HUES6 (cell line): Measurements from ENCODE around the gene LRIT1.

Source experiments
- H3K27ac ChIP-seq: 2 replicates; pipeline ENCODE4 v1.7.0; 2013; ENCODE audit warnings: low read depth, mild to moderate bottlenecking, low read length, inconsistent platforms
- H3K27me3 ChIP-seq: 2 replicates; pipeline ENCODE4 v1.6.1; 2013; ENCODE audit warnings: low read length; ENCODE audit not compliant: control insufficient read depth, insufficient read depth
- H3K36me3 ChIP-seq: 2 replicates; pipeline ENCODE4 v1.6.1; 2013; ENCODE audit warnings: low read length; ENCODE audit not compliant: control insufficient read depth, insufficient read depth
- H3K4me1 ChIP-seq: 2 replicates; pipeline ENCODE4 v1.6.1; 2013; ENCODE audit warnings: low read length; ENCODE audit not compliant: control insufficient read depth, insufficient read depth
- H3K4me3 ChIP-seq: 2 replicates; pipeline ENCODE4 v1.5.1; 2013; ENCODE audit warnings: low read depth, low read length
- H3K9ac ChIP-seq: one replicate; pipeline ENCODE4 v1.6.1; 2013; ENCODE audit warnings: mild to moderate bottlenecking, low read length
- H3K9me3 ChIP-seq: 2 replicates; pipeline ENCODE4 v1.6.1; 2013; ENCODE audit warnings: low read depth, low read length; ENCODE audit not compliant: control insufficient read depth, insufficient read depth

LRIT1 gene

GRCh38 chr10:84247496-84247895 lies 6.2 kb upstream of the LRIT1 start:
- H3K9ac ChIP-seq, result no peak overlapping the region
- H3K4me3 ChIP-seq, result no peak overlapping the region
- no peaks in the 10 kb centered on the region for H3K4me1 ChIP-seq
- H3K36me3 ChIP-seq, result no peaks in the 10 kb centered on the region
- H3K27ac ChIP-seq, result no peak overlapping the region
- no peaks in the 10 kb centered on the region for H3K9me3 ChIP-seq
- H3K27me3 ChIP-seq, result no peaks in the 10 kb centered on the region

GRCh38 chr10:84244651-84245270 lies 3.4 kb upstream of the LRIT1 start, which contains the start of gene RGR:
Gene RGR, plus strand, starts transcription at chr10:84245053. Its CDS starts 38 bp downstream, at chr10:84245091.
- Histone ChIP-seq H3K4me1 (no peaks in the 10 kb centered on the region), H3K27ac (no peak within 1 kb of the TSS), H3K27me3 (peaks cover under 1% of the 10 kb centered on the region), H3K36me3 (no peaks in the 10 kb centered on the region), H3K4me3 (no peak within 1 kb of the TSS), H3K9me3 (no peaks in the 10 kb centered on the region), H3K9ac (no peak within 1 kb of the TSS)

- no peak overlapping the region for H3K27ac ChIP-seq
- H3K36me3 ChIP-seq, result no peaks in the 10 kb centered on the region
- no peak overlapping the region for H3K4me3 ChIP-seq
- no peaks in the 10 kb centered on the region for H3K9me3 ChIP-seq
- peaks cover 10% of the 10 kb centered on the region for H3K27me3 ChIP-seq
- H3K4me1 ChIP-seq, result no peaks in the 10 kb centered on the region
- no peak overlapping the region for H3K9ac ChIP-seq
These were observed 2.4 kb upstream of the LRIT1 start for GRCh38 chr10:84243759-84244158.

GRCh38 chr10:84238909-84239308 lies 2.4 kb downstream of the LRIT1 start:
- H3K27me3 ChIP-seq, result peaks cover 22% of the 10 kb centered on the region
- H3K27ac ChIP-seq, result no peak overlapping the region
- H3K9ac ChIP-seq, result no peak overlapping the region
- no peaks in the 10 kb centered on the region for H3K9me3 ChIP-seq
- H3K4me3 ChIP-seq, result no peak overlapping the region
- no peaks in the 10 kb centered on the region for H3K36me3 ChIP-seq
- no peaks in the 10 kb centered on the region for H3K4me1 ChIP-seq

- no peak overlapping the region for H3K9ac ChIP-seq
- H3K4me1 ChIP-seq, result no peaks in the 10 kb centered on the region
- peaks cover 22% of the 10 kb centered on the region for H3K27me3 ChIP-seq
- H3K9me3 ChIP-seq, result no peaks in the 10 kb centered on the region
- no peaks in the 10 kb centered on the region for H3K36me3 ChIP-seq
- no peak overlapping the region for H3K4me3 ChIP-seq
- no peak overlapping the region for H3K27ac ChIP-seq
These were observed 3.9 kb downstream of the LRIT1 start for GRCh38 chr10:84237199-84238051.

DNA sequence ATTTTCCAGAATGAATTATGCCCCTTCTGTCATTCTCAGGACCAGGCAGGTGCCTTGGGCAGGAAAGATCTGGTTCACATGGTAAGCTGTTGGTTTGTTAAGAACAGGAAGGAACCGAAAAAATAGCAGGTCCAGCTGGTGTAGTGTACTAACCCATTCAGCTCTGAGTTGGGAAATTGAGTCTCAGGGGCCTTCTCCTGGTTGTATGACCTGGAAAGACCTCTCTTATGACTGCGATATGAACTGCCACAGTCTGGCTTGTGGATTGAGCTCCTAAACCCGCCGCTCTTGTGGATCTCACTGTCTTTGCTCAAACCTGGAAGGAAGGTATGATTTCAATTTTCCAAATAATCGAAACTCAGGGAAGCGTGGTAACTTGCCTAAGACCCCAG lies 4.5 kb downstream of the LRIT1 start:
- Histone ChIP-seq H3K4me1 (no peaks in the 10 kb centered on the region), H3K9me3 (no peaks in the 10 kb centered on the region), H3K36me3 (no peaks in the 10 kb centered on the region), H3K27ac (no peak overlapping the region), H3K27me3 (peaks cover 22% of the 10 kb centered on the region), H3K9ac (no peak overlapping the region), H3K4me3 (no peak overlapping the region)

DNA sequence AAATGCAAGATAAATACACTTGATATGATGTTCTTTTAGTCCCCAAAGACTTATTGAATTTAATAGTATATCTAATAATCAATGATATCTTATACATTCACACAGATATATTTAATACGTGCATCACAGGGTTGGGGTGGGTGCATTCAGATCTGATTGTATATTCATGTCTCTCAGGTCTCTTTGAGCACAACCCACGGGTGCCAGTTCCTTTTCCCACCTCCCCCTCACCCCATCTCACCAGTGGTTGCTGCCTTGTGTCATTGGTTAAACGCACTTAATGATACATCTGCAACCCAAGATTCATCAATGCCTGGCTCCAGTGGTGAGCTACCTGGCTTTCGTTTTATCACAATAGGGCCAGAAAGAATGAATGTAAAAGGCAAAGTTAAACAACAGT lies 6.2 kb downstream of the LRIT1 start:
- no peaks in the 10 kb centered on the region for H3K9me3 ChIP-seq

GRCh38 chr10:84234479-84234878 lies 6.9 kb downstream of the LRIT1 start:
- Histone ChIP-seq H3K27me3 (peaks cover 18% of the 10 kb centered on the region), H3K27ac (no peak overlapping the region), H3K9me3 (no peaks in the 10 kb centered on the region), H3K9ac (no peak overlapping the region), H3K4me3 (no peak overlapping the region), H3K4me1 (no peaks in the 10 kb centered on the region), H3K36me3 (no peaks in the 10 kb centered on the region)

More for the DNA sequence above, 6.2 kb downstream of the LRIT1 start:
- Histone ChIP-seq H3K27ac (no peak overlapping the region), H3K27me3 (peaks cover 22% of the 10 kb centered on the region), H3K36me3 (no peaks in the 10 kb centered on the region), H3K9ac (no peak overlapping the region), H3K4me1 (no peaks in the 10 kb centered on the region), H3K4me3 (no peak overlapping the region)

DNA sequence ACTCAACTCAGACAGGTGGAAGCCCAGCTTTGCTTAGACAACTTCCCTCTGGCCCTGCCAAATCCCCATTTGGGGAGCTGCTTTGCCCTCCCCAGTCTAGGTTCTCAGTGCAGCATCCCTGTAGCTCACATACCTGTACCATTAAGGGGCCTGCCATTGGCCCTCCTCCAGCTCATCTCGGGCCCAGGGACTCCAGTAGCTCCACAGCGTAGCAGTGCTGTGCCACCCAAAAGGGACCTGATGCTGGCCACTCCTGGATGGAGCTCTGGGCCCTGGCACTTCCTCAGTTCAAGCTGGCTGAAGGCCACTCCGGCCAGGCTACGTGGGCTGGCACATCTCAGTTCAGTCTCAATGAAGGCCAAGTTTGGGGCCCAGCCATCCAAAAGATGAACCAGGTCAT lies 7.4 kb downstream of the LRIT1 start:
- Histone ChIP-seq H3K9ac (no peak overlapping the region), H3K27me3 (peaks cover 13% of the 10 kb centered on the region), H3K9me3 (no peaks in the 10 kb centered on the region), H3K4me1 (no peaks in the 10 kb centered on the region), H3K27ac (no peak overlapping the region), H3K4me3 (no peak overlapping the region), H3K36me3 (no peaks in the 10 kb centered on the region)

DNA sequence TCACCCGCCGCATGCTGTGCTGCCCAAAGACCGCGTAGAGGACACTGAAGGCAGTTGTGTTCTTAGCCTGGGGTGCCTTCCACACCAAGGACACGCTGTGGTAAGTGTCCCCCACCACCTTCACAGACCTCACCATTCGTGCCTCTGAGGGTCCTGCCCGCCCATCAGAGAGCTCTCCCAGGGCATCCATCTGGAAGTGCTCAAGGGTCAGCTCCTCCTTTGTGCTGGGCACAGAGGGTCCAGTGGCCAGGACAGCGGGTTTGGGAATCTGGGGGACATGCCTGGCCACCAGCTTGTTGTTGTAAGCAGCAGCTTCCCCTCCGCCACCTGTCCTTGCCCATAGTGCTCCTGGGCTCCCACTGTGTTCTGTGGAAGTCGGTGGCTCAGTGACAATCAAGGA lies 9.0 kb downstream of the LRIT1 start:
- Histone ChIP-seq H3K4me1 (no peaks in the 10 kb centered on the region), H3K9ac (no peak overlapping the region), H3K36me3 (no peaks in the 10 kb centered on the region), H3K9me3 (no peaks in the 10 kb centered on the region), H3K4me3 (no peak overlapping the region), H3K27me3 (peaks cover 5% of the 10 kb centered on the region; the same call in 1 of the 2 replicates), H3K27ac (no peak overlapping the region)

DNA sequence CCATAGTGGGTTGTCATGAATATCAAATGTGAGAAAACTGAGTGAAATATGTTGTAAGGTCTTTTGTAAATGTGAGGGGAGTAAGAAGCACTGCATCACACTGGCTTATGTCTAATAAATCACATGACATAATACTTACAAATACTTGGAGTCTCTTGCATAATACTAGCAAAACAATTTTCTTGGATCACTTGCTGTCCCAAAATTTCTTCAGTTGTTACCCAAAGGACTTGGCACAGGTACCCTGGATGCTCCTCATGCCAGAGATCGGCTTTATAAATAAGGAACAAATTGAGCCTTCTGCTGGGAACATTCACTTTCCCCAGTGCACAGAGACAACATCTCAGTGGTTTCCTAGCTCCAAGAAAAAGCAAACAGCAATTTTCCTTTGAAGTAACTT lies 11.0 kb downstream of the LRIT1 start:
- H3K4me3 ChIP-seq, result no peak overlapping the region
- no peaks in the 10 kb centered on the region for H3K9me3 ChIP-seq
- H3K27ac ChIP-seq, result no peak overlapping the region
- H3K36me3 ChIP-seq, result no peaks in the 10 kb centered on the region
- no peak overlapping the region for H3K9ac ChIP-seq
- H3K27me3 ChIP-seq, result peaks cover 3% of the 10 kb centered on the region; the same call in 1 of the 2 replicates
- no peaks in the 10 kb centered on the region for H3K4me1 ChIP-seq
